GM03348 (cell line): ENCODE results near the gene RAB2B.
A peak's percentile ranks its signal among the peaks of the same experiment; 100 is the strongest.

Source experiments
- DNase-seq: peaks from one replicate; pipeline ENCODE4 v3.0.0; 2012; ENCODE audit warnings: low spot score

RAB2B gene

DNA sequence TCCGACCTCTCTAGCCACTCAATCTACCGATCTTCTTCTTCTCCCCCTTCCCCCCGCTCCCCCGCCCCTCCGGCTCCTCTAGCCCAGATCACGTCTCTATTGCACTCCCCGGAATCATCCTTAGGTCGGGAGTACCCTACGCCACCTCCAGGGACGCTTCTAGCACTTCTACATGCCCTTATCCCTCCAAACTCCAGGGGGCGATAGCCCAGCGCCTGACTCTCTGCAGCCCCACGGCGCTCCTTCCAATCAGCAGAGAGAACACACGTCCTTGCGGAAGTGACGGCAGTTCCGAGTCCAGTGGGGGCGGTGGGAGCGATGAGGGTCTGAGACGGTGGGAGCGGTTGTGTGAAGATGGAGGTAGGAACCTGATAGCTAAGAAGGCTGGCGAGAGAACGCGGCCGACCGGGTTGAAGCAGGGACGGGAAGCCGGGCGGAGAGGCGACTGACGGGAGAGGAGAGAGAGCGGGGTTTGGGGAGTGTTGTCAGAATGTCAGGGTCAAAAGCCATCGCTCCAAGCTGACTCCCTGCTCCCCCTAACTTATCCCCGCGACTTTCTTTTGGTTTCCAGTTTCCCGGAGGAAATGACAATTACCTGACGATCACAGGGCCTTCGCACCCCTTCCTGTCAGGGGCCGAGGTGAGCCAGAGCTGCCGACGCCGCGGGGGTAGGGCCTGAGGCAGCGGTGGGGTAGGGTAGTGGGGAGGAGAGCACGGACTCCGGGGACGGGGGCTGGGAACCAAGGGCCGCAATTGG, at the start of gene RAB2B, which contains the start of gene TOX4:
TSS of gene RAB2B (minus strand) at position 35 of the 757 bp plus-strand sequence. CDS start 87 bp downstream, outside the sequence.
TSS of gene TOX4 (plus strand) at position 271 of the 757 bp plus-strand sequence. CDS start at position 355, 84 bp downstream.
- peak; percentile 96 for DNase-seq

DNA sequence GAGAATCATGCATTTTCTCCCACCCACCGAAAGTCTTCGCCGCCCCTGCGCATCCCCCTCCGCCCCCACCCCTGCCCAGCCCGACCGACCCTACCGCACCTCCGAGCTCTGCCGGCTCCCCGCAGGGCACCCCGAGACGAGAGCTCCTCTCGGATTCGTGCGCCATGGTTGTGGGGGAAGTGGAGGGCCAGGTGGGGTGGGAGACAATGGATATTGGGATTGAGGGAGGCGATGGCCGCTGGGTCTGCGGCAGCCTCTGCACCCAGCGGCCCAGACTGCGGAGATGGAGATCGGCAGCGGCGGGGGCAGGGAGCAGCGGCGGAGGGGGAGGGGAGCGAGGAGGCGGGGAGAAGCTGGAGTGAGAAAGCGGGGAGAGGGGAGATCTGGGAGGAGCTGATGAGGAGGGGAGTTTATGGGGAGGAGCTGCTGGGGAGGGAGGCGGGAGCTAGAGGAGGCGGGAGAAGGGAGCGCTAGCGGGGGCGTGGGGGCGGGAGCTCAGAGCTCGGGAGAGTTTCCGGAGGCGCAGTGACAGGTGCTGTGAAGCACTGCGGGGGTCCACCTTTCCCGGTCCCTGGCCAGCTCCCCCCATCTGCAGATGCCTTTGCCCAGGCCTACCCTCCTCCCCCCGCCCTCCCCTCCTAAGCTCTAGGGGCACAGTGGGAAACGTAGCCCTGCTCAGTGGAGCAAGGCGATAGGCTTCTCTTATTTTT, 49.4 kb upstream of the RAB2B start, which contains the start of gene SALL2:
TSS of gene SALL2 (minus strand) at position 385 of the 710 bp plus-strand sequence. CDS start at position 166, 219 bp downstream.
- DNase-seq, result peak; percentile 69

DNA sequence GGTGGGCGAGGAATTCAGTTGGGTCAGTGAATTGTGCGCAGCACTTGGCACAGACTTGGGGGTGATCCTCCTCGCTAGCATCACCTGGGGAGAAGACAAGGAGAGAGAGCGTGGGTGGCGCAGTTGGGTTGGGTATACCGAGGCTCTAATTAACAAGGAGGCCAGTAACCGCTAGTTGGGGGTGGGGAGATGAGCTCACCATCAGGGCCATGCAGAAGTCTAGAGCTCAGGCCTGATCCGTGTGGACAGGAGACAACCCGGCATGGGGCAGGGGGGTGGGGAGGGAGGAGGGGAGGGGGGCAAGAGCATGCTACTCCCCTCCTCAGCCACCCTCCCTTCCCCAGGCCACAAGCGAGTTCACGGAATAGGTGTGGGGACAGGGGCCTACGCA, 48.8 kb upstream of the RAB2B start:
- no peak for DNase-seq

DNA sequence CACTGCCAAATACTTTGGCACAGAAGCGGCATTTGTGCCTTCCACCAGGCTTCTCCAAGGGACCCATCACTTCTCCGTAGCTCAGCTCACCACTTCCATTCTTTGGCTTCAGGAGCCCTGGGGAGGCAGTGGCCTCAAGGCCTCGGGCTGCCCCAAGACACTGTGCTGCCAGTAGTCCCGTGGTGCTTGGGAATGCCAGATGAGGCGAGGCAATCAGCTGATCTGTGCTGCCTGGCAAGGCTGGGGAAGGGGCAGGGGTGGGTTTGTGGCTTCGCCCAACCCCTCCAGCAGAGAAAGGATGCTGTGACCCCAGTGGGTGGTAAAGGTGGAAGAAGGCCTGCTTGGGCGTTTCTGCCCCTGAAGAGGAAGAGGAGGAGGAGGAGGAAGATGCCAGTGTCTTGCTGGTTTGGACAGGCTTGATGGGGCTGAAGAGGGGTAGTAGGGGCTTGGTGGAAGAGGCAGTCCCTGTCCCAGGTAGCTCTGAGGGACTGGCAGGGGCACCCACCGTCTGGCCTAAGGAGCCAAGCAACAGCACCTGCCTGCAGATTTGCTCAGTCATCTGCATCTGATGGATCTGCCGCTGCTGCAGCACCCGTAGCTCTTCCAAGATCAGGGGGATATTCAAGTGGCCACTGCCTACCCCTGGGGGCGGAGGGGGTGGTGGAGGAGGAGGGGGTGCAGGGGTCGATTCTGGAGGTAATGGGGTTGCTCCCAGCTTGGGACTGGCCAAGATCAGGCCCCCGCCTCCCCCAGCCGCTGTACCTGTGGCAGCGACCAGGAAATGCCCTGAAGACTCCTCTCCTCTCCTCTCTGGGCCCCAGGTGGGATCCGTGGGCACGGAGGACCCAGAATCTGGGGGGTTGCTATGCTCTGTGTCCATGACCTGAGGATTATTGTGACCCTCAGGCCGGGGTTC, 48.1 kb upstream of the RAB2B start:
- no peak for DNase-seq

DNA sequence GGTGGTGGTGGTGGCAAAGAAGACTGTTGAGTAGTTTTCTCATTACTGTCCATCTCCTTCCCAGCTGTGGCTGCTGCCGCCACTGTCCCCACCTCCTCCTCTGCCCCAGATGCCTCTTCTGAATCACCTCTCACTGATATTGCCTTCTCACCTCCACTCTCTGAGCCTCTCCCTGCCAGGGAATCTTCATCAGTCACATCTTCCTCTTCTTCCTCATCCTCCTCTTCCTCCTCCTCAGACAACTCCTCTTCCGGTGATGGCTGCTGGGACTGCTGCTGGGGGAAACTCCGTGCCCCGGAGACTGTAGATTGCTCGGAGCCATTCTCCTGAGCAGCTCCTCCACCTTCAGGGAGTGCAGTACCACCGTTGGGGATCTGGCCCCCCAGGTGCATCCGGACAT, 46.4 kb upstream of the RAB2B start:
- no peak for DNase-seq

DNA sequence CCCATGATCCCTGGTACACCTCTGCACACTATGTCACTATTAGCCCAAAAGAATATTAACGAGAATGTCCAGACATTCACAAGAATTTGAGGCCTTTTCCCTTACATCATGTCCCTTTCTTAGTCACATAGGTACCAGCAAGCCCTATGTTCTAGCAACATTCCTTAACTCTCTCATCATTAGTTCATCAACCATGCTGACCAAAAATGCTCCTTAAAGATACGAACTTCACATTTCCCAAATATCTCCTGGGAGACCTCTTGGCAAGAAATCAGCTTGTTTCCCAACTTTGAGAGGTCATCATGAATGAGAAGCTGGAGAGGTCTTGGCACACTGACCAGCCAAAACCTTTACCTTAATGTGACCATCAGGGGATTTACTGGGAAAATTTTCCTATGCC, 44.7 kb upstream of the RAB2B start:
- peak; percentile 47 for DNase-seq

DNA sequence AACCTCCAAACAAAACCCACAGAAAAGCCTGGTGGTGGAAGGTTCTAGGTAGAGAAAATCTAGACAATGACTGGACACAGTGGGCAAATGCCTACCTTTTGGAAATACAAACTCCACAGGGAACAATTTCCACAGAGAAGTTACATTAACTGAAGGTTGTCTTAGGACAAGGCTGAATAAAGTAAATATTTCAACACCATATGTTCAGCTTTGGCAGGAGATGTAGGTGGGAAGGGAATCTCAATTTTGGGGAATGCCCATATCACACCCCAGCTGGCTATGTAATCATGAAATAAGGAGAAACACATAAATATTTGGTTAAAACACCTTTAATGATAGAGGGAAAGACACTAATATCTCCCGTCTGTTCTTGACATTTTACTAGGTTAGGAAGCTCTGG, 44.0 kb upstream of the RAB2B start:
- no peak for DNase-seq

DNA sequence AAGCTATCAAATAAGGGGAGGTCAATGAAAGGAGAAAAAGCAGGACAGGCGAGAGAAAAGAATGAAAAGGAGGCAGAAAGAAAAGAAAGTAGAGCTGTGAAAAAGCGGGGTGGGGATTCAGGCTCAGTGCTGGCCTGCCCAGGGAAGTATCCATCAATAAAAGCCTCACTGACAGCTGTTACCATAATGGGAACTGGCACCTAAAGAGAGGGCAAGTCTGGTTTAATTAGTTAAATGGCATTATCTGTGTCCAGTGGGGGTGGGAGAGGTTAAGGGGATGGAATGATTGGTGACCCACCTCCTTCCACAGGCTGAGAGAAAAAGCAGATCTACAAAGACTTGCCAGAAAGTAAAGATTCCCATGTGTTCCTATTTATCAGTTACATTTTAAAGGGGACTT, 42.0 kb upstream of the RAB2B start:
- DNase-seq, result no peak

DNA sequence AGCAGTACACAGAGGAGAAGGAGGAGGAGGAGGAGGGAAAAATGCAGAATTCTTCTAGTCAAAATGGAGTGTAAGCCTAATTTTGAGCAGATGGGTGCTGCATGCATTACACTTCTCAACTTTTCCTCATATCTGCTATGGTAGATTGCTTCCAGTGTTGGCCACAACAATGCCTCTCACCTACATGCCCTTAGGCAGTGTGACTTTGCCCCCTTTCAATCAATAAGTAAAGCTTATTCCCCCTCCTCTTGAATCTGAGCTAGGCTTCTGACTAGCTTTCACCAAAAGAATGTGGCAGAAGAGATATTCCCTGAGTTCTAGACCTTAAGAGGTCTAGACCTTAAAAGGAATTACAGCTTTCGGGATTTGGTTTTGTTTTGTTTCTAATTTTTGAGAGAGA, 37.6 kb upstream of the RAB2B start:
- no peak for DNase-seq

DNA sequence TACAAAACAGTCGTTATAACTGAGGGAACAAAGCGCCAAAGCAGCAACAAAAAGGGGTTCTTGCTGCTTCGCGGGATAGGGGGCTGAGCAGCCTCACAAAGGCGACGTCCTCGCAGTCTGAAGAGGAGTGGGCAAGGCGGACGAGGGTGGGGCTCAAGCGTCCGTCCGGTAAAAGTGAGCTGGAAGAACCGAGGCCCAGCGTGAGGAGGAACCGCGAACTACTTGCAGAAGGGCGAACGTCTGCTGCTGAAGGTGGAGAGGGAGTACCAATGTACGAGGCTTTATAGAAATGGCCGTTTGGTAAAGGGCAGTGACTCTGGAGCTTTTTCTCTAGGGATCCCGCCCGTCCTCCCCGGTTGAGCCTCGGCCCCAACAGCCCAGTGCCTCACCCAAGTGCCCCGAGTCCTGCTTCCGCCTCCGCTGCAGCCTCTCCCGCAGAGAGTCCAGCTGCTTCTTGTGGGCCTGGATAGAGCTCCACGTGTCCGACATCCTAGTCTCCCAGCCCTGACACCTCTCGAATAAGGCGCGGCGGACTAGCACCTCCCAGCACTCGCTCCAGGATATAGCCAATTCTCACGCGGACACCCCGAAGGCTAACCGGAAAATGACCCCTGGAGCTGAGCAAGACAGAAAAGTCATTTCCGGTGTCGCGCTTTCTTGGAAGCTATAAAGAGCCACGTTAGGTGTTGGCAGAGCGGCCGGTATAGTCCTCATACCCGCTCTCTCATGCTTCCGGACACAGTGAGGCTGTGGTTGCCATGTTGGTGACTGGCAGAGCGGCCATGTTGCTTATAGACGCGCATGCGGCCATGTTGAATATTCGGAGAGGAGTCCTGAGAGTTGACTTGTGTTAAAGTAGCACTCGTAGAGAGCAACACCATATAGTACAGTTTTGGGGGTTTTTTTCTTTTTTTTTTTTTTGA, 34.2 kb upstream of the RAB2B start, which contains the start of gene METTL3:
TSS of gene METTL3 (minus strand) at position 606 of the 923 bp plus-strand sequence. CDS start at position 489, 117 bp downstream.
- peak; percentile 95 for DNase-seq

DNA sequence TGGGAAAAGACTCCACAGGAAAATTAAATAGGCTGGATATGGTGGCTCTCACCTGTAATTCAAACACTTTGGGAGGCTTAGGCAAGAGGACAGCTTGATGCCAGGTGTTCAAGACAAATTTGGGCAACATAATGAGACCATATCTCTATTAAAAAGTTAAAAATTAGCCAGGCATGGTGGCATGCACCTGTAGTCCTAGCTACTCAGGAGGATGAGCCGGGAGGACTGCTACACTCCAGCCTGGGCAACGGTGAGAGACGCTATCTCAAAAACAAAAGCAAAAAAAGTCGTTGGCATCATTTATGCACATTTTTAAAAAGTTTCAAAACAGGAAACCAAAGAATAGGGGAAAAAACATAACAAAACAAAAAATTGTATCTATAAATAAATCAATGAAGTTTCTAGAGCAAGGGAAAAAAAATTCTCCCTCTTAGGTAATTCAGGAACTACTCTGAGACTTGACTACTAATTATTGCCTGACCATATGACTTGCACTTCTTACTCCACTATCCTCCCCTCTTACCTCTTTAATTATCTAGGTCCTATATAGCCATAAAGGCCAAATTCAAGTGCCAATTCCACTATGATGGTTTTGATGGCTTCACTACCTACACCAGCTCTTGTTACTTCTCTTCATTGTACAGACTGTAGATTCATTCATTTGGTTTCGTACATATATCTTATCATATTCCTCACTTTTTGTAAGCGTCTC, 32.8 kb upstream of the RAB2B start:
- no peak for DNase-seq

DNA sequence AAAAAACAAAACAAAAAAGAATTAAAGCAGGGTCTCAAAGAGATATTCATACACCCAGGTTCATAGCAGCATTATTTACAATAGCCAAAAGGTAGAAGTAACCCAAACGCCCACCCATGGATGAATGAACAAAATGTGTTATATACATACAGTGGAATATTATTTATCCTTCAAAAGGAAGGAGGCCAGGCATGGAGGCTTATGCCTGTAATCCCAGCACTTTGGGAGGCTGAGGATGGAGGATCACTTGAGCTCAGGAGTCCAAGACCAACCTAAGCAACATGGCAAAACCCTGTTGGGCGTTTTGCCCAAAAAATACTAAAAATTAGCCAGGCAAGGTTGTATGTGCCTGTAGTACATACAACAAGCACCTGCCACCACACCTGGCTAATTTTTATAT, 29.8 kb upstream of the RAB2B start:
- no peak for DNase-seq

DNA sequence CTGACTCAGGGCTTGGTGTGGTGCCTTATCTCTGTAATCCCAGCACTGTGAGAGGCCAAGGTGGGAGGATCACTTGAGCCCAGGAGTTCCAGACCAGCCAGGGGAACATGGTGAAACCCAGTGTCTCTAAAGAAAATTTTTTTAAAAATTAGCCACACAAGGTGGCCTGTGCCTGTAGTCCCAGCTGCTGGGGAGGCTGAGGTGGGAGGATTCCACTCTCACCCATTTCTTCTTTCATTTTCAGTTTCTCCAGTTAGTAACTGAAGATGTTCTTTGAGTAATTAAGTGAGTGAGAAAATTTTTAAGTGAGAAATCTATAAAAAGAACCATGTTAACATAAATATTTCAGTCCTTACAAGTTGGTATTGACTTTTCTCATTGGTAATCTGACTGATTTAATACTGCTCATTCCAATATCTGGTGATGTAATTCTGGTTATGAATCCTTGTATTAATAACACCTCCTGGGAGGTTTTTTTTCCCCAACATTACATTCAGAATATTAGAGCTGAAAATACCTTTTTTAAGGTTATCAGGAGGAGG, 28.3 kb upstream of the RAB2B start:
- no peak for DNase-seq

DNA sequence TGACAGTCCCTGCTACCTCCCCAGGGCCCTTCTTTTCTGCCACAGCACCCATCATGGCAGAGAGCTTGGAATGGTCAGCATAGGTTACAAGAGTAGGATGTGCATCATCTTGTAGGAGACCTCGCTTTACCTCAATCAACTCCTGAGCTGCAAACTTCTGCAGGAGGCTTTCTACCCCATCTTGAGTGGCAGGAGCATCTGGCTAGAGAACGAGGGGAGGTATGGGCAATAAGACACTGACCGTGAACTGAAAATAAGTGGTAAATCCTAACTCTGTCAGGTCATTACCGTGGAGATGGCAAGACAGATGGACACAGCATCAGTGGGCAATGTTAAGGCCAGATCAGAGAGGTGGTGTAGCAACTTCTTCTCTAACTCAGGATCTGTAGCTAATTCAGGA, 26.6 kb upstream of the RAB2B start:
- no peak for DNase-seq

DNA sequence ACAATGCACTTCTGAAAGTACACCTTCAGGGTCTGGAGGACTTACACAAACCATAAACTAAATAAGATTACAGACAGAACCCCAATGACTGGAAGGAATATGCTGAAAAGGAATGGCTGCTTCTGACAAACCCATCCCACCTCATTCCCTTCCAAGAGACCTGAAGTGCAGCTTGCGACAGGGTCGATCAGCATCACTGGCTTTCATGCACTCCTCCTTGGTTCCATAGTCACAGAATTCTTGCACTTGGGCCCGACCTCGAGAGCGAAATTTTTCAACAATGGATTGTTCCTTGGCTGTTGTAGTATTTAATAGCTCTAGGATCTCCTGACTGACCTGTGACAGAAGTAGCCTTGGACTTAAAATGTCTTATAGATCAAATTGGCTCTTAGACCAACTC, 24.8 kb upstream of the RAB2B start:
- DNase-seq, result no peak

DNA sequence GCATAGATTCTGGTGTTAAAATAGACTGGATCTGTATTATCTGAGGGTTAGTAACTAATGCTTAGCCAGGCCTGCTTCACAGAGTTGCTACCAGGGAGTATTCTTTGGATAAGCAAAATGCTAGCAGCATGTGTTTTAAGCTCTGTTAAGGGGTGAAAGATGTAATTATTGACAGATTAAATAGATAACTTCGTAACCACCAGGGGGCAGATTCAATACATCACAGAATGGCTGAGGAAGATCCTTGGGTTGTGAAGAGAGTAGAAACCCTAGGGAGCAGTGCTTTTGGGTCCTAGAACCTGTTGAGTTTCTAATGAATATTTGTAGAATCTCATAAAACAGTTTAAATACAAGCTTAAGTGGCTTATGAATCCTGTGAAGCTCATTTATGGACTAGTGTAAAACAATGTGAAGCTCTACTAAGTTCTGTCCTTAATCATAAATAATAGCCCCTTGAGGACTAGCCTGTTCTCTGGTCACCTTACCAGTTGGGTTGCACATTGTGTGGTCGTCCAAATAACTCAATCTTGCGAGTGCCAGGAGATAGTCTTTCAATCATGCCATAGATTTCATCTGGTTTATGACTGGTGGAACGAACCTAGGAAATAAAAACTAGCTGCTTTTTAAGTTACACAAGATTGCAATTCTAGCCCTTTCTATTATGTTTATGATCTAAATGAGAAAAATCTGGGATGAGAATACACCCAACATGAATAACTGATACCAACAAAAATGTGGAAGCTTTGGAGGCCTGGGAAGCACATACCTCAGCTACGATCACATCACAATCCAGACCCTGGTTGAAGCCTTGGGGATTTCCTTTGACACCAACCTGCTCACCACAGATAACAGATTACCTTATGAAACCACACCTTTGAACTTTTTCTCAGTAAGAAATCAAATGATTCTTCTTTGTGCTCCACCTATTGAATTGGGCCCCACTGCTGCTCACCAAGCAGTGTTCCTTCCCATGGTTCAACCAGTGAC, 22.1 kb upstream of the RAB2B start:
- peak; percentile 47 for DNase-seq

DNA sequence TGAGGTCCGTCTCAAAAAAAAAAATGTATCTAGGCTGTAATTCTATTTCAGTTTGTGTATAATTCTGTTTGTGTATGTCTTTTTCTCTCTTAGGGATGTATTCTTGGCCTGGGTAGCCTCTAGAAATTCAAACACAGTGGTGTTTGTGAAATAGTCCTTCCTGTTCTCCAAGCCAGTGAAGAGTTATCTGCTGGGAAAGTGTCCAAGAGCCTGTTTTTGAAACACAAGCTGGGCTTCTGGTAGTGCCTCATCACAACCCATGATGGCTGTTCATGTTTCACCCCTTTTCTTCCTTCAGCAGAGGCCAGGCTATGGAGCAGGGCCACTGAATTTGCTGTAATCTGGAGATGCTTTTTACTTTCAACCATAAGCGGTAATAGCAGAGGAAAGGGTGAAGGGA, 19.7 kb upstream of the RAB2B start:
- no peak for DNase-seq

DNA sequence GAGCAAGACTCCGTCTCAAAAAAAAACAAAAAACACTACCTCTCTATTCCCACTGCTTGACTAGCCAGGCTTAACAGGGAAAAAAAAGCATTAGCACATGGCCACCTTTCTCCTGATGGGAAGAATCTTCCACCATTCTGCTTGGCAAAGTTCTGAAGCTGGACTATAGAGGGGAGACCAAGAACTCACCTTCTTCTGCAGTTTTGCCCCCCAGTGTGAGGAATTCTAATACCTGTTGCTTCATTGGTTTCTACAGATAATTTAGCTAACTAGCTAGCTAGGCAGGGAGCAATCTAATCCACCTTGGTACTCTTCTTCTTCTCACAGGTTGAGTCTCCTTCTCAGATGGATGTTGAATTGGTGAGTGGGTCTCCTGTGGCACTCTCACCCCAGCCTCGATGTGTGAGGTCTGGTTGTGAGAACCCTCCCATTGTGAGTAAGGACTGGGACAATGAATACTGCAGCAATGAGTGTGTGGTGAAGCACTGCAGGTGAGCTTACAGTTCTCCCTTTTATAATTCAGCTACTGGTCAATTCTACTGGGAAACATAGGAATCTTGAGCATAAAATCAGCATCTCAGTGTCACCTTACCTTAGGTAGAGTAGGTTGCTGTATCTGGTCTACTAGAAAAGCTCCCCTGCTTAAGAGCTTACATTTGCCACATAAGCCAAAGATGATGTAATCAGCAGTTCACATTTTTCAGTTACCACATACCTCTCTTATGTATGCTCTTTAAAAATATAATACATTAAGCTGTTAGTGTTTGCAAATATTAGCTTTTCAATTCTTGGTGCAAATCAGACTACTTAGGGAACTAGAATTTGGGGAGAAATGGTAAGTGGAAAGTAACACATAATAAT, 18.4 kb upstream of the RAB2B start:
- no peak for DNase-seq
